H9 (cell line): ENCODE data around the gene SASH3. TPM values are rescaled to one million over a fixed set of nuclear protein-coding genes. Genes with fewer than 3 reads are reported as not detected.

Source experiments
- DNase-seq: peaks from one replicate; pipeline ENCODE4 v3.0.0-alpha.2; 2017
- H2AFZ ChIP-seq: one replicate; pipeline ENCODE4 v1.6.1; 2013; ENCODE audit warnings: mild to moderate bottlenecking, low read length, control low read depth, moderate library complexity
- H2AK5ac ChIP-seq: 2 replicates; pipeline ENCODE4 v1.6.1; 2013; ENCODE audit warnings: low read length, control low read depth, mixed read lengths; ENCODE audit not compliant: insufficient read length
- H2BK120ac ChIP-seq: one replicate; pipeline ENCODE4 v1.6.1; 2013; ENCODE audit warnings: low read depth, mild to moderate bottlenecking, low read length, control low read depth, inconsistent platforms; ENCODE audit not compliant: poor library complexity, severe bottlenecking
- H2BK12ac ChIP-seq: 2 replicates; pipeline ENCODE4 v1.6.1; 2013; ENCODE audit warnings: low read length, control low read depth, mixed read lengths, low read depth; ENCODE audit not compliant: insufficient read length
- H2BK15ac ChIP-seq: 2 replicates; pipeline ENCODE4 v1.6.1; 2013; ENCODE audit warnings: low read depth, low read length, control low read depth
- H2BK20ac ChIP-seq: one replicate; pipeline ENCODE4 v1.6.1; 2013; ENCODE audit warnings: low read depth, mild to moderate bottlenecking, low read length, control low read depth, inconsistent platforms; ENCODE audit not compliant: poor library complexity, severe bottlenecking
- H2BK5ac ChIP-seq: 2 replicates; pipeline ENCODE4 v1.6.1; 2013; ENCODE audit warnings: low read length, control low read depth, mixed read lengths; ENCODE audit not compliant: insufficient read length
- H3K14ac ChIP-seq: 2 replicates; pipeline ENCODE4 v1.6.1; 2013; ENCODE audit warnings: low read length, control low read depth; ENCODE audit not compliant: insufficient read depth
- H3K18ac ChIP-seq: 2 replicates; pipeline ENCODE4 v1.6.1; 2013; ENCODE audit warnings: low read depth, mild to moderate bottlenecking, mixed read lengths, low read length, control low read depth; ENCODE audit not compliant: insufficient read length
- H3K23ac ChIP-seq: 2 replicates; pipeline ENCODE4 v1.6.1; 2013; ENCODE audit warnings: low read length, control low read depth, mixed read lengths, low read depth; ENCODE audit not compliant: insufficient read length
- H3K23me2 ChIP-seq: 2 replicates; pipeline ENCODE4 v1.6.1; 2013; ENCODE audit warnings: low read depth, mild to moderate bottlenecking, mixed read lengths, low read length, control low read depth; ENCODE audit not compliant: insufficient read length, poor library complexity, severe bottlenecking
- H3K27ac ChIP-seq: 2 replicates; pipeline ENCODE4 v1.5.1; 2013; ENCODE audit warnings: low read length, control low read depth, mixed read lengths, low read depth; ENCODE audit not compliant: insufficient read length
- H3K27me3 ChIP-seq: 2 replicates; pipeline ENCODE4 v1.6.1; 2013; ENCODE audit warnings: low read length, control low read depth, inconsistent platforms; ENCODE audit not compliant: insufficient read depth
- H3K4ac ChIP-seq: 2 replicates; pipeline ENCODE4 v1.6.1; 2013; ENCODE audit warnings: low read depth, mild to moderate bottlenecking, control low read depth, inconsistent platforms, low read length, moderate library complexity
- H3K4me1 ChIP-seq: 2 replicates; pipeline ENCODE4 v1.6.1; 2013; ENCODE audit warnings: low read length, control low read depth, inconsistent platforms; ENCODE audit not compliant: insufficient read depth
- H3K4me2 ChIP-seq: 2 replicates; pipeline ENCODE4 v1.6.1; 2013; ENCODE audit warnings: low read length, control low read depth, mixed read lengths; ENCODE audit not compliant: insufficient read length, insufficient read depth
- H3K56ac ChIP-seq: 2 replicates; pipeline ENCODE4 v1.6.1; 2013; ENCODE audit warnings: low read depth, mild to moderate bottlenecking, mixed read lengths, low read length, control low read depth; ENCODE audit not compliant: insufficient read length
- H3K79me1 ChIP-seq: 2 replicates; pipeline ENCODE4 v1.6.1; 2013; ENCODE audit warnings: low read depth, mild to moderate bottlenecking, moderate library complexity, low read length, control low read depth, inconsistent platforms; ENCODE audit not compliant: insufficient read depth, poor library complexity, severe bottlenecking
- H3K79me2 ChIP-seq: 2 replicates; pipeline ENCODE4 v1.6.1; 2013; ENCODE audit warnings: low read length, control low read depth, inconsistent platforms; ENCODE audit not compliant: insufficient read depth
- H3K9ac ChIP-seq: 2 replicates; pipeline ENCODE4 v1.6.1; 2013; ENCODE audit warnings: low read length, control low read depth, mixed read lengths; ENCODE audit not compliant: insufficient read length; ENCODE audit errors: extremely low read depth
- H3K9me3 ChIP-seq: one replicate; pipeline ENCODE4 v1.6.1; 2013; ENCODE audit warnings: low read depth, low read length, inconsistent platforms; ENCODE audit not compliant: control insufficient read depth
- H3T11ph ChIP-seq: one replicate; pipeline ENCODE4 v1.6.1; 2013; ENCODE audit warnings: mild to moderate bottlenecking, low read length, control low read depth, inconsistent platforms
- H4K20me1 ChIP-seq: one replicate; pipeline ENCODE4 v1.6.1; 2013; ENCODE audit not compliant: control insufficient read depth, insufficient read length, insufficient read depth
- H4K5ac ChIP-seq: 2 replicates; pipeline ENCODE4 v1.6.1; 2013; ENCODE audit warnings: low read depth, mild to moderate bottlenecking, mixed read lengths, low read length, control low read depth; ENCODE audit not compliant: insufficient read length
- H4K8ac ChIP-seq: replicated peaks from 2 replicates; pipeline ENCODE4 v1.6.1; 2013; ENCODE audit warnings: low read length, control low read depth, mixed read lengths, low read depth; ENCODE audit not compliant: insufficient read length
- H4K91ac ChIP-seq: 2 replicates; pipeline ENCODE4 v1.6.1; 2013; ENCODE audit warnings: low read depth, mild to moderate bottlenecking, moderate library complexity, mixed read lengths, low read length, control low read depth; ENCODE audit not compliant: insufficient read length
- H3K27ac Mint-ChIP-seq, 3 experiments: 2 replicates in 2 of 3; 3 replicates in 1 of 3; pipeline ENCODE4 v1.8.0; 2020 to 2021; ENCODE audit warnings: mixed read lengths in 3 of 3, mild to moderate bottlenecking in 1 of 3, moderate library complexity in 1 of 3
- H3K27me3 Mint-ChIP-seq: 2 replicates; pipeline ENCODE4 v1.8.0; 2021; ENCODE audit warnings: low read depth, mild to moderate bottlenecking, moderate library complexity, mixed read lengths
- H3K36me3 Mint-ChIP-seq, 3 experiments: 2 replicates in 2 of 3; 3 replicates in 1 of 3; pipeline ENCODE4 v1.8.0; 2020 to 2021; ENCODE audit warnings: low read depth in 3 of 3, mixed read lengths in 3 of 3; ENCODE audit not compliant: insufficient read depth in 1 of 3
- H3K4me1 Mint-ChIP-seq, 2 experiments: 2 replicates each; pipeline ENCODE4 v1.8.0; 2020; ENCODE audit warnings: mixed read lengths in 2 of 2
- H3K4me3 Mint-ChIP-seq, 2 experiments: 2 replicates in 1 of 2; 3 replicates in 1 of 2; pipeline ENCODE4 v1.8.0; 2020 to 2021; ENCODE audit warnings: mild to moderate bottlenecking in 2 of 2, mixed read lengths in 2 of 2, moderate library complexity in 1 of 2
- H3K9me3 Mint-ChIP-seq, 2 experiments: 2 replicates in 1 of 2; 3 replicates in 1 of 2; pipeline ENCODE4 v1.8.0; 2020; ENCODE audit warnings: mild to moderate bottlenecking in 2 of 2, mixed read lengths in 2 of 2, moderate library complexity in 1 of 2
- WGBS: extraction: QIAGEN DNeasy Blood & Tissue Kit; methylation state at CpG from one replicate; pipeline ENCODE4 v1.1.7; 2013; ENCODE audit warnings: missing lambda C conversion rate, low lambda C conversion rate, mixed read lengths; ENCODE audit not compliant: insufficient read length; ENCODE audit errors: extremely low coverage; 5-methylcytosine and 5-hydroxymethylcytosine counted together
- total RNA-seq: library from RNA; stranded (reverse); gene quantifications from 2 replicates; pipeline ENCODE4 v1.2.1, GENCODE V29; 2021
- TF ChIP-seq, protein P1 (sequence below): fragments of 200-600 bp; sonication (generic); conservative IDR thresholded peaks from 3 replicates; pipeline ENCODE4 v1.8.0; 2021; ENCODE audit warnings: antibody characterized with exemption, mild to moderate bottlenecking

The SASH3 gene
- total RNA-seq, 1 experiment from 2014 or later = not detected

GRCh38 chrX:129777218-129778030 lies 2.3 kb upstream of the SASH3 start:
- Histone ChIP-seq H3K18ac (no peak overlapping the region), H3K79me1 (no peaks in the 10 kb centered on the region), H3K4ac (no peak overlapping the region), H3K23me2 (no peaks in the 10 kb centered on the region), H4K91ac (no peak overlapping the region), H3K4me1 (no peaks in the 10 kb centered on the region; the same call in 1 of the 2 replicates), H3K56ac (no peak overlapping the region), H2BK12ac (no peak overlapping the region), H3T11ph (no peak overlapping the region), H3K27me3 (no peaks in the 10 kb centered on the region), H3K9ac (no peak overlapping the region), H4K8ac (no peak overlapping the region), H3K4me2 (no peak overlapping the region), H4K20me1 (no peaks in the 10 kb centered on the region), H2BK15ac (no peak overlapping the region), H3K27ac (no peak overlapping the region), H4K5ac (no peak overlapping the region), H2BK20ac (no peak overlapping the region), H3K14ac (no peak overlapping the region), H2BK120ac (no peak overlapping the region), H3K79me2 (no peaks in the 10 kb centered on the region), H3K23ac (no peak overlapping the region), H2AK5ac (no peak overlapping the region), H2AFZ (no peak overlapping the region), H2BK5ac (no peak overlapping the region), H3K9me3 (no peaks in the 10 kb centered on the region)
- peaks cover 7% of the 10 kb centered on the region for H3K27me3 Mint-ChIP-seq
- TF ChIP-seq, protein P1, sequence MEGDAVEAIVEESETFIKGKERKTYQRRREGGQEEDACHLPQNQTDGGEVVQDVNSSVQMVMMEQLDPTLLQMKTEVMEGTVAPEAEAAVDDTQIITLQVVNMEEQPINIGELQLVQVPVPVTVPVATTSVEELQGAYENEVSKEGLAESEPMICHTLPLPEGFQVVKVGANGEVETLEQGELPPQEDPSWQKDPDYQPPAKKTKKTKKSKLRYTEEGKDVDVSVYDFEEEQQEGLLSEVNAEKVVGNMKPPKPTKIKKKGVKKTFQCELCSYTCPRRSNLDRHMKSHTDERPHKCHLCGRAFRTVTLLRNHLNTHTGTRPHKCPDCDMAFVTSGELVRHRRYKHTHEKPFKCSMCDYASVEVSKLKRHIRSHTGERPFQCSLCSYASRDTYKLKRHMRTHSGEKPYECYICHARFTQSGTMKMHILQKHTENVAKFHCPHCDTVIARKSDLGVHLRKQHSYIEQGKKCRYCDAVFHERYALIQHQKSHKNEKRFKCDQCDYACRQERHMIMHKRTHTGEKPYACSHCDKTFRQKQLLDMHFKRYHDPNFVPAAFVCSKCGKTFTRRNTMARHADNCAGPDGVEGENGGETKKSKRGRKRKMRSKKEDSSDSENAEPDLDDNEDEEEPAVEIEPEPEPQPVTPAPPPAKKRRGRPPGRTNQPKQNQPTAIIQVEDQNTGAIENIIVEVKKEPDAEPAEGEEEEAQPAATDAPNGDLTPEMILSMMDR = no peak
- H3K36me3 Mint-ChIP-seq = no peaks in the 10 kb centered on the region; a peak in 1 of 7 replicates
- H3K4me1 Mint-ChIP-seq = peaks cover 10 to 15% of the 10 kb centered on the region in 2 experiments
- WGBS = no CpG with 5 or more reads among the region's 30 CpGs
- H3K4me3 Mint-ChIP-seq = no peak overlapping the region
- peaks cover 0 to 49% of the 10 kb centered on the region in 2 experiments; a peak in 2 of 5 replicates for H3K9me3 Mint-ChIP-seq
- 0 out of 7 replicates have a peak overlapping the region, but pooled peaks of 1 of the 3 experiments have one; percentile 18 for H3K27ac Mint-ChIP-seq
- DNase-seq = no peak
